NT2/D1 (cell line): ENCODE data around the gene RAPGEF4.

Experiments used
- YY1 ChIP-seq: IDR thresholded peaks from 2 replicates; pipeline ENCODE4 v1.6.1; 2011; ENCODE audit not compliant: insufficient read length, insufficient read depth
- ZNF274 ChIP-seq: IDR thresholded peaks from 2 replicates; pipeline ENCODE4 v1.6.1; 2011; ENCODE audit warnings: mild to moderate bottlenecking, low read depth, low read length

GRCh38 chr2:173087214-173087581, 351.6 kb downstream of the RAPGEF4 start:
- no peak for TF ChIP-seq ZNF274
- no peak for TF ChIP-seq YY1
